Globus pallidus (tissue), 1 donor: ENCODE measurements around the gene NPM1.
"Not testable (repeated sequence)": the region's sequence is repeated elsewhere in the genome, so short reads cannot be mapped to it uniquely, and the experiment has no call there.

Experiments
- DNase-seq: peaks from one replicate; pipeline ENCODE4 v3.0.0-alpha.2; 2015; ENCODE audit warnings: low spot score

The NPM1 gene

GRCh38 chr5:171387345-171387969 lies at the start of gene NPM1:
NPM1 (plus strand) TSS chr5:171387849; CDS start chr5:171387949, 100 bp downstream.
- DNase-seq = peak; percentile 94

GRCh38 chr5:171340042-171340441 lies 47.6 kb upstream of the NPM1 start:
- no peak for DNase-seq

GRCh38 chr5:171340491-171340890 lies 47.2 kb upstream of the NPM1 start:
- no peak for DNase-seq

- DNase-seq = peak; percentile 37
Measured at GRCh38 chr5:171342362-171343111, 45.1 kb upstream of the NPM1 start.

- DNase-seq = no peak
Measured at GRCh38 chr5:171344936-171345608, 42.6 kb upstream of the NPM1 start.

GRCh38 chr5:171351536-171352073 lies 36.0 kb upstream of the NPM1 start:
- DNase-seq = no peak

- no peak for DNase-seq
Measured at GRCh38 chr5:171355302-171355724, 32.3 kb upstream of the NPM1 start.

GRCh38 chr5:171357843-171358242 lies 29.8 kb upstream of the NPM1 start:
- no peak for DNase-seq

- DNase-seq = not testable (repeated sequence)
Measured at GRCh38 chr5:171361151-171361550, 26.5 kb upstream of the NPM1 start.

- DNase-seq = not testable (repeated sequence)
Measured at GRCh38 chr5:171363249-171363648, 24.4 kb upstream of the NPM1 start.

GRCh38 chr5:171363846-171364245 lies 23.8 kb upstream of the NPM1 start:
- DNase-seq = no peak

- no peak for DNase-seq
Measured at GRCh38 chr5:171365351-171365750, 22.3 kb upstream of the NPM1 start.

- no peak for DNase-seq
Measured at GRCh38 chr5:171366645-171367044, 21.0 kb upstream of the NPM1 start.

- DNase-seq = no peak
Measured at GRCh38 chr5:171367424-171368370, 20.0 kb upstream of the NPM1 start.

- no peak for DNase-seq
Measured at GRCh38 chr5:171369056-171369455, 18.6 kb upstream of the NPM1 start.

- DNase-seq = no peak
Measured at GRCh38 chr5:171369898-171370297, 17.8 kb upstream of the NPM1 start.

- DNase-seq = not testable (repeated sequence)
Measured at GRCh38 chr5:171370881-171371280, 16.8 kb upstream of the NPM1 start.

GRCh38 chr5:171371326-171371725 lies 16.3 kb upstream of the NPM1 start:
- DNase-seq = no peak

- DNase-seq = no peak
Measured at GRCh38 chr5:171379961-171380360, 7.7 kb upstream of the NPM1 start.

- DNase-seq = not testable (repeated sequence)
Measured at GRCh38 chr5:171384416-171384815, 3.2 kb upstream of the NPM1 start.

- not testable (repeated sequence) for DNase-seq
Measured at GRCh38 chr5:171384999-171385398, 2.6 kb upstream of the NPM1 start.
